ENCODE measurements around the gene API5.

The API5 gene

DNA sequence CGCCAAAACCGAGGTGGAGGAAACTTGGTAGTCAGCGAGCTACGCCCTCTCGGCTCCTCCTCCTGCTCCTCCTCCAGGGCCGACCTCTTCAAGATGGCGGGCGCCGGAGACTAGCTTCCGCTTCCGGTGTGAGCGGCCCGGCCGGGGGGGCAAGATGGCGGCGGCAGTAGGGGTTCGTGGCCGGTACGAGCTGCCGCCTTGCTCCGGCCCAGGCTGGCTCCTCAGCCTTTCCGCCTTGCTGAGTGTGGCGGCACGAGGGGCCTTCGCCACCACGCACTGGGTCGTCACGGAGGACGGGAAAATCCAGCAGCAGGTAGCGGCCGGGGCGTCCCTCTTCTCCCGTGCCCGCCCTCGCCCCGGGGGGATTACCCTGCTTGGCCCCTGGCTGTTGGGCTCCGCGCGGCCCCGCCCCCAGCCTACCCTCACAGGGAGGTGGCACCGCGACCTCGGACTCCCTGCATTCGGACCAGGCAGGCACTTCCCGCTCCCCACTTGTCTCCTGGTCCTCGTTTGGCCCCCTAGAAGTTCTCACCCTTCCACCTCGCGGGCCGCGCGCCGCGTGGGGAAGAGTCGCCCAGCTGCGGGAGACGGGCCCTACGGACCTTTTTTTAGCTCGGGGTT is 47.1 kb downstream of the API5 start, which contains the start of gene TTC17:
Gene TTC17, plus strand, starts transcription at position 120 of the 621 bp plus-strand sequence. Its CDS starts 35 bp downstream, at position 155.
- in situ Hi-C loops (cut with MboI; ENCODE audit: low sequenced_read_pairs): no loop called here

DNA sequence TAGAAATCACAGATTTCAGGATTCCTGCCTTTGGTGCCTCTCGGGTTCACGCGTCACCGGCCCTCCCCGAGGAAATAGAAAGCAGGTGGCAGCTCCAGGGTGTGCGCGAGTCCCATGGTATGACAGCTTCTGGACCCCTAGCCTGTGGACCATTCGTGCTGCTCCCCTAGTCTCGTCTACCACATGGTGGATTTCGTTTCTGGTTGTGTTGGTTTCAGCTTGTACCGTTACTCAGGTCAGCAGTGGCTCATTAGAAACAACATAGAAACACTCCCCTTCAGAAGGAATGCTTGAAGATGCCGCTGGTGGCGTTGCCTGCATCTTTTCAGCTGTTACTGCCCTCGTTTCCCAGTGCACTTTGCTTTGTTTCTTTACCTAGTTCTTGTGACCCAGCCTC is 47.6 kb downstream of the API5 start:
- in situ Hi-C loops (cut with MboI; ENCODE audit: low sequenced_read_pairs): no loop called here

DNA sequence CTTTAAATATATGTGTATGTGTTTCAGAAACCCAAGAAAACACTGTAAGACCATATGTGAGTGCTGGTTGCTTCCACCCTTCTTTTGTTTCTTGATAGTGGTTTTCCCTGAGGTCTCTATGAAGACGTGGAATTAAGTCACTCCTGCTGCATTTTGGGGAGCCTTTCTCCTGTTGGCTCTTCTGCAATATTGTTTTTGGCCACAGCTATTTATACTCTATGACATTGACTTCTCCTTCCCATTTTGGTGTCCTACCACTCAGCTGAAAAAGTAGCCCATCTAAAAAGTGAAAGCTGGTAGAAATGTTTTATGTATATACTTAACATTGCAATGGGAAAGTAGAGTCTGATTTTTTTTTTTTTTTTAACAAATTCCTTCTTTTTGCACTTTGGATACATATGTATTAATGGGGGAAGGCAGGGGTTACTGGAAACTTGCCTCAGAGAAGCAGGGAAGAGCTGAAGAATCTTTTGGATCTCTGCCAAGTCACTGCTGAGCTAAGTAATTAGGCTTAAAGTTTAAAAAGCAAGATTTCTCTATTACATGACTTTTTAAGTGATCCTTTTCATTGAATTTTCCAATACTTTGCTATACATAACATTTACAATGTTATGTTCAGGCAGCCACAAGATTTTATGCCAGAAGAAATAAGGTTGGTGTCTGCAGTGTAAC is 48.7 kb downstream of the API5 start:
- in situ Hi-C loops (cut with MboI; ENCODE audit: low sequenced_read_pairs): no loop called here

GRCh38 chr11:43366677-43367076 is 54.9 kb downstream of the API5 start:
- in situ Hi-C loops (cut with MboI; ENCODE audit: low sequenced_read_pairs): no loop called here

DNA sequence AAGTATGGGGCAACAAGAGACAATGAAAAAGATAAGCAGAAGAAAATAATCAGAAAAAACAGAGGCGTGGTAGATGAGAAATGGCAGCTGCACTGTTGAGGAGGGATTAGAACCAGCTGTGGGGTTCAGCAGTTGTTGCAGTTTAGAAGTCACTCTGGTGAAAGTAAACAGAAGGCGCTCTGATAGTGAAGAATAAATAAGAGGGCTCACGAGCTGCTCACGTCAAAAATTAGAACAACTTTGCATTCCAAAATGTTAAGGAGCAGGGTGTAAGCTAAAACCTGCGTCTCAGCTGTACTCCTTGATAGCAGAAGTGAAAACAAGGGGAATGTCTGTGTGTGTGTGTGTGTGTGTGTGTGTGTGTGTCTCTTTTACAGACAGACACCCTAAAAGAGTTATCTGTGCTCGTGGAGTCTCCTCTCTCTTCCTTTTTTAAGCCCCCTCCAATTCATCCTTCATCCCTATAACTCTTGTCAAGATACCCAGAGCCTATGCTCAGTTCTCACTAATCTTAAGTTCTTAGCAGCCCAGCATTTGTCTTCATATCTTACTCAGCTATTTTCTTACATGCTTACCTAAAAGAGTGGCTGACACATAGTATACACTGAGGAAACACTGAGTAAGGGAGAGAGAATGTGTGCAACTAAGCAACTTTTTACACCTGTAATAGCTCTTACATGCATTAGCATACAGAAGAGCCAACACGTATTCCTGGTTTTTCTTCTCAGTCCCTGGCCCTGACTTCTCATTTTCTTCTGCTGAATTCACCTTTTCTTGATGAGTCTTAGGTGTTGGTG is 55.8 kb downstream of the API5 start:
- in situ Hi-C loops (cut with MboI; ENCODE audit: low sequenced_read_pairs): no loop called here

DNA sequence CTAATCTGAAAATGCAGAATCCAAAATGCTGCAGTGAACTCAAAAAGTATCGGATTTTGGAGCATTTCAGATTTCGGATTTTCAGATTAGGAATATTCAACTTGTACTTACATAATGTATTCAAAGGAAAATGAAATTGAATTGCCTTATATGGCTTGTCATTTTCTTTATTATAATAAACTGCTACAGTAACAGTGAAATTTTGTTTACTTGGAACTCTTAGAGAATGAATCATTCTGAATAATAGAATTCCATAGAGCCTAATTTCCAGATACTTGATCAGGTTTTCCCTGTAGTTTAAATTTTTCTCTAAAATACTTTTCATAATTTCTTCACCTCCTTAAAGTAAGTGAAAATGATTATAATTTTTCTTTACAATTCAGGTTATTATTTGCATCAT is 64.3 kb downstream of the API5 start:
- in situ Hi-C loops (cut with MboI; ENCODE audit: low sequenced_read_pairs): no loop called here

GRCh38 chr11:43376594-43376993 is 64.8 kb downstream of the API5 start:
- in situ Hi-C loops (cut with MboI; ENCODE audit: low sequenced_read_pairs): no loop called here

- in situ Hi-C loops (cut with MboI; ENCODE audit: low sequenced_read_pairs): no loop called here
Observed at GRCh38 chr11:43377389-43377788, 65.6 kb downstream of the API5 start.

- in situ Hi-C loops (cut with MboI; ENCODE audit: low sequenced_read_pairs): no loop called here
Observed at GRCh38 chr11:43378897-43379296, 67.1 kb downstream of the API5 start.

GRCh38 chr11:43381802-43382201 is 70.0 kb downstream of the API5 start:
- in situ Hi-C loops (cut with MboI; ENCODE audit: low sequenced_read_pairs): no loop called here

GRCh38 chr11:43382614-43383013 is 70.8 kb downstream of the API5 start:
- in situ Hi-C loops (cut with MboI; ENCODE audit: low sequenced_read_pairs): no loop called here

DNA sequence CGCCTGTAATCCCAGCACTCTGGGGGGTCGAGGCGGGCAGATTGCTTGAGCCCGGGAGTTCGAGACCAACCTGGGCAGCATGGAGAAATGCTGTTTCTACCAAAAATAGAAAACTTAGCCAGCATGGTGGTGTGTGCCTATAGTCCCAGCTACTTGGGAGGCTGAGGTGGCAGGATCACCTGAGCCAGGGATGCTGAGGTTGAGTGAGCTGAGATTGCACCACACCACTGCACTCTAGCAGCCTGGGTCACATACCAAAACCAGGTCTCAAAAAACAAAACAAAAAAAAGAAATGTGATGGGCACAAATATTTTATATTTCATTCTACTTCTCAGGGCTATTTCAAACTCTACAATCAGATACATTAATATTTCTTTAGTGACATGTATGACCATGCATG is 72.6 kb downstream of the API5 start:
- in situ Hi-C loops (cut with MboI; ENCODE audit: low sequenced_read_pairs): no loop called here

GRCh38 chr11:43392713-43393112 is 80.9 kb downstream of the API5 start:
- in situ Hi-C loops (cut with MboI; ENCODE audit: low sequenced_read_pairs): no loop called here

GRCh38 chr11:43393765-43394355 is 82.1 kb downstream of the API5 start:
- in situ Hi-C loops (cut with MboI; ENCODE audit: low sequenced_read_pairs): no loop called here
